K562 (cell line): ENCODE data around the gene RAD21L1. TPM values are rescaled to one million over a fixed set of nuclear protein-coding genes. Genes with fewer than 3 reads are reported as not detected.

ENCODE experiments used
- AFF4 ChIP-seq: sonication (generic); formaldehyde crosslinking; IDR thresholded peaks from 2 replicates; pipeline ENCODE4 v1.8.0; 2023; ENCODE audit warnings: mild to moderate bottlenecking, missing genetic modification reagents
- ARID3B ChIP-seq: fragments of 250-450 bp; sonication (Bioruptor Pico); IDR thresholded peaks from 2 replicates; pipeline ENCODE4 v1.4.0; 2020; ENCODE audit warnings: borderline replicate concordance
- CBX2 ChIP-seq: fragments of 200-600 bp; sonication (generic); IDR thresholded peaks from one replicate; pipeline ENCODE4 v1.6.1; 2012; ENCODE audit warnings: mild to moderate bottlenecking, low read length, inconsistent platforms; ENCODE audit not compliant: insufficient read depth, poor library complexity, severe bottlenecking
- E2F1 ChIP-seq: sonication (generic); formaldehyde crosslinking; IDR thresholded peaks from 2 replicates; pipeline ENCODE4 v1.8.1; 2023; ENCODE audit warnings: mild to moderate bottlenecking, missing genetic modification reagents, moderate library complexity
- ELK3 ChIP-seq: fragments of 450-650 bp; formaldehyde crosslinking; IDR thresholded peaks from 2 replicates; pipeline ENCODE4 v1.4.0; 2020; ENCODE audit warnings: mild to moderate bottlenecking
- ETV6 ChIP-seq, 3 experiments: fragments of 150-350 bp in 1 of 3; sonication (generic) in 1 of 3; formaldehyde crosslinking in 1 of 3; IDR thresholded peaks; 2 replicates each; pipeline versions ENCODE4 v1.6.1 to v1.8.0; 2014 to 2022; ENCODE audit warnings: borderline replicate concordance in 2 of 3, low read depth in 2 of 3, antibody characterized with exemption in 1 of 3, low read length in 1 of 3, mild to moderate bottlenecking in 1 of 3, missing genetic modification reagents in 1 of 3
- FOXJ3 ChIP-seq: sonication (generic); formaldehyde crosslinking; IDR thresholded peaks from 2 replicates; pipeline ENCODE4 v1.4.0; 2020; ENCODE audit warnings: mild to moderate bottlenecking, missing genetic modification reagents
- MYNN ChIP-seq, 2 experiments: sonication (generic); formaldehyde crosslinking in 1 of 2; IDR thresholded peaks; 2 replicates each; pipeline versions ENCODE4 v1.5.0 to v1.6.1; 2016 to 2020; ENCODE audit warnings: antibody characterized with exemption in 1 of 2, missing genetic modification reagents in 1 of 2
- NFIC ChIP-seq: fragments of 450-650 bp; IDR thresholded peaks from 2 replicates; pipeline ENCODE4 v1.6.1; 2017; ENCODE audit warnings: mild to moderate bottlenecking, inconsistent platforms
- NFXL1 ChIP-seq: fragments of 450-650 bp; formaldehyde crosslinking; IDR thresholded peaks from 2 replicates; pipeline ENCODE4 v1.4.0; 2021; ENCODE audit warnings: mild to moderate bottlenecking
- STAT5B ChIP-seq: fragments of 250-450 bp; sonication (Bioruptor Pico); IDR thresholded peaks from 2 replicates; pipeline ENCODE4 v1.8.0; 2021; ENCODE audit warnings: mild to moderate bottlenecking, inconsistent platforms
- TSC22D4 ChIP-seq: fragments of 450-650 bp; IDR thresholded peaks from 2 replicates; pipeline ENCODE4 v1.6.1; 2016; ENCODE audit warnings: missing genetic modification characterization, missing biosample characterization, control low read depth
- ZBTB43 ChIP-seq: sonication (generic); formaldehyde crosslinking; IDR thresholded peaks from 2 replicates; pipeline ENCODE4 v1.8.0; 2023; ENCODE audit warnings: mild to moderate bottlenecking, missing genetic modification reagents
- ZNF134 ChIP-seq: fragments of 250-450 bp; sonication (Bioruptor Pico); conservative IDR thresholded peaks from 2 replicates; pipeline ENCODE4 v1.4.0; 2020
- ZNF175 ChIP-seq: fragments of 200-800 bp; sonication (Bioruptor generic); IDR thresholded peaks from 2 replicates; pipeline ENCODE4 v1.6.1; 2016; ENCODE audit warnings: low read depth, mild to moderate bottlenecking, missing genetic modification characterization, missing compliant biosample characterization
- ZNF41 ChIP-seq: fragments of 250-450 bp; sonication (Bioruptor Pico); conservative IDR thresholded peaks from 2 replicates; pipeline ENCODE4 v1.4.0; 2020; ENCODE audit warnings: mild to moderate bottlenecking
- ZNF695 ChIP-seq: fragments of 450-650 bp; formaldehyde crosslinking; IDR thresholded peaks from 2 replicates; pipeline ENCODE4 v1.4.0; 2020; ENCODE audit warnings: mild to moderate bottlenecking, moderate library complexity
- ZNF696 ChIP-seq: fragments of 250-450 bp; sonication (Bioruptor Pico); conservative IDR thresholded peaks from 2 replicates; pipeline ENCODE4 v1.4.0; 2020; ENCODE audit warnings: mild to moderate bottlenecking, moderate library complexity
- polyA plus RNA-seq, 8 experiments: library from polyadenylated mRNA; depleted of rRNA in 4 of 8; stranded (reverse) in 5 of 8; unstranded in 3 of 8; fragments of >200 nt; fragmentation: Nextera tagmentation in 2 of 8; fragmentation: Illumina TruSeq in 1 of 8; extraction: Ambion mirVana in 2 of 8; extraction: Trizol in 1 of 8; gene quantifications; 2 replicates each; pipeline versions ENCODE4 v1.2.1 to v1.2.3, GENCODE V29; 2011 to 2014; ENCODE audit warnings: inconsistent platforms in 1 of 8, missing spikeins in 1 of 8
- total RNA-seq, 7 experiments: library from RNA; depleted of rRNA in 6 of 7; stranded (reverse); fragments of >200 nt in 6 of 7; fragmentation: Illumina TruSeq in 2 of 7; extraction: Trizol in 2 of 7; gene quantifications; 2 replicates each; pipeline versions ENCODE4 v1.2.1 to v1.2.3, GENCODE V29; 2011 to 2021; ENCODE audit warnings: low replicate concordance in 1 of 7

The RAD21L1 gene
- total and polyA plus RNA-seq, 9 of the 15 experiments (the other 6 are each of a cell fraction or from before 2014, with no cell fraction given): 0.17 to 1.7 (median 0.45) TPM; not detected in 1

GRCh38 chr20:1187605-1188171, 38.2 kb upstream of the RAD21L1 start (continued):
- TF ChIP-seq NFXL1: no peak
- TF ChIP-seq NFIC: peak; percentile 39
- no peak for TF ChIP-seq STAT5B
- TF ChIP-seq ETV6 (IDR thresholded peaks at IDR 0.05; ENCODE audit: borderline replicate concordance in 1 of 2, low read depth in 2 of 2, low read length in 1 of 2): peak in 1 of 2 experiments; percentile 88; a peak in 2 of 4 replicates
- no peak for TF ChIP-seq ETV6 (CRISPR knock-in tag; IDR thresholded peaks at IDR 0.05; ENCODE audit: borderline replicate concordance)
- no peak for TF ChIP-seq ZNF175 (CRISPR knock-in tag)
- no peak for TF ChIP-seq ZNF41
- TF ChIP-seq ZBTB43 (CRISPR knock-in tag): no peak
- TF ChIP-seq MYNN (IDR thresholded peaks at IDR 0.05): peak; percentile 39; the same call in 1 of the 2 replicates
- TF ChIP-seq MYNN (CRISPR knock-in tag; IDR thresholded peaks at IDR 0.05): no peak
- TF ChIP-seq ZNF695 (CRISPR knock-in tag): no peak
- peak; percentile 86 for TF ChIP-seq FOXJ3
- TF ChIP-seq E2F1 (CRISPR knock-in tag): no peak
- TF ChIP-seq TSC22D4 (tag): no peak
- TF ChIP-seq ZNF134: 0 out of 2 replicates have a peak, but pooled peaks have one; percentile 19
- no peak for TF ChIP-seq ARID3B
- TF ChIP-seq CBX2: no peak
- TF ChIP-seq ELK3 (CRISPR knock-in tag): no peak
- TF ChIP-seq ZNF696: no peak
- TF ChIP-seq AFF4: no peak
